Fibroblast of upper back skin (primary cell): ENCODE measurements around the gene FGF14.
"Not testable (repeated sequence)": the region's sequence is repeated elsewhere in the genome, so short reads cannot be mapped to it uniquely, and the experiment has no call there.

Experiments
- DNase-seq: peaks from one replicate; pipeline ENCODE4 v3.0.0-alpha.2; 2013

The FGF14 gene

DNA sequence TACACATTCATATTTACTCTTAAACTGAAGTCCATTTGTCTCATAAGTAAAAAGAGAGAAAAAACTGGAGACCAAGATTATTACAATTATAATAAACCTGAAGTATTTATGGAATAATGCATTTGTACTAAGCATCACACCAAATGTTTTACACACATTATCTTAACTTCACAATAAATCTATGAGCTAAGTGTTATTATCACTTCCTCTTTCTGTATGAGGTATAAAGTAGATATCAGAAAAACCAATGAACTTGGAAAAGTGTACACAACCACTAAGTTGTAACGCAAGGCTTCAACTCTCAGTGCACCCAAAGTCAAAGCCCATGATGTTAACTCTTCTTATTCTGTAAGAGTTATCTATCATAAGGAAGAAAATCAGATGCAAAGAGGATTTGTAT lies 274.7 kb downstream of the FGF14 start:
- no peak for DNase-seq

DNA sequence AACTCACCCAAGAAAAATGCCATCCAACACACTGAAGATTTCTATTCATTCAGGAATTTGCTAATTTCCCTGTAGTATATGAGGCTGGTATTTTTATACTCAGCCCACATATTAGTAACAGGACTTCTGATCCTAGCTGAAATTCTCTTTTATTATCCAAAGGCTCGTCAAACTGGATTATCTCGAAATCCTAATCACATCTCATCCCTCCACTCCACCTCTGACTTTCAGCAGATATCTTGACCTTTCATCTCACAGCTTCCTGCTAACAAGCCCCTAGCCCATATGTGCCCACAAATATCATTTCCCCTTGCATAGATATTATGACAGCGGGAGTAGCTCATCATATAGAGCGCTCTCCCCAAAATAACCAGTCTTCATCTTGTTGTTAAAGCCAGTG lies 279.7 kb downstream of the FGF14 start:
- no peak for DNase-seq

GRCh38 chr13:102117175-102117831 lies 284.5 kb downstream of the FGF14 start:
- DNase-seq: no peak

GRCh38 chr13:102103469-102103868 lies 298.4 kb downstream of the FGF14 start:
- DNase-seq: no peak

DNA sequence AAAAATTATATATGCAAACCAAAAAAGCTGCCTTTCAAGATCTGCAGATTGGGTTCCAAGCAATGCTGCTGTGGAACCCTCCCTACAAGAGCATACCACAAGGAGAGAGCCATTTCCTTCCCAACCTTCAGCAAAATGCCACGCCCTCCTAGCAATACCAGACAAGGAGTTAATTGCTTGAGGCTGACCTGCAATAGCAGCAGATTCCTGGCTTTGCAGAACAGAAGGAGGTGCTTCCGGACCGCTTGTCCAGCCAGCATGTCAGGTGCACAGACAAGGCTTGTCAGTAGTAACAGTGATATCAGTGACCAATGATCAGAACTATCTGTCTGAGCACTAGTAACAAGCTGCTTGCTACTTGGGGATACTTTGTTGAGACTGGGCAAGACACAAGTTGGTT lies 301.6 kb downstream of the FGF14 start:
- no peak for DNase-seq

DNA sequence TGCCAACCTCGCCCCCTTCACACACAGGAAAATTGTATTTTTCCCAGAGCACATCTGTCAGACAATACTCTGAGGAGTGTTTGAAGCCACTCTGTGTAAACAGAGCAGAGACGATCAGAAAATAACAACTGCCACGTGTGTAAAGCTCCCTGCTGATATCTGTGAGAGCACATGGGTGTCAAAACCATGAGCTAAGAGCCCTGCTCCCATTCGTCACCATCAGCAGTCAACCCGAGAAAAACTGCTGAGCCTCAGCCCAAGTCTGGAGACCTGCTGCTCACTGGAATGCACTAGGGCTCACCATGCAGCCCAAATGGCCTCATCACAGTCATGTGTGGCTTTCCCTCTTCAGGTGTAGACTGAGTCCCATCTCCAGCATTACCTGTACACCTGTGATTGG lies 304.1 kb downstream of the FGF14 start:
- DNase-seq: no peak

DNA sequence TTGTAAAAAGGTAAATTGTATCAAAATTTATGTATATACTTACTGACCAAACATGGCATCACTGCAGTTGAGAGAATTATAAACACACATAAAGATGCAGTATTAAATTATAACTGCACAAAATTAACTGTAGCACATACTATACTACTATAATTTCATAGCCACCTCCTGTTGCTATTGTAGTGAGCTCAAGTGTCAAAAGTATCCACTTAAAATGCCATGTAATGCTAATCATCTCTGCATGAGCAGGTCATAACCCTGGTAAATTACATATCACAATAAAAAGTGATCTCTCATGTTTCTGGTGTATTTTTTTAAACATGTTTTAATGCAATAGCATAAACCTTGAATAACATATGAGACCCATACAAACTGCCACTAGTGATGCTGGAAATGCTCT lies 308.6 kb downstream of the FGF14 start:
- not testable (repeated sequence) for DNase-seq

DNA sequence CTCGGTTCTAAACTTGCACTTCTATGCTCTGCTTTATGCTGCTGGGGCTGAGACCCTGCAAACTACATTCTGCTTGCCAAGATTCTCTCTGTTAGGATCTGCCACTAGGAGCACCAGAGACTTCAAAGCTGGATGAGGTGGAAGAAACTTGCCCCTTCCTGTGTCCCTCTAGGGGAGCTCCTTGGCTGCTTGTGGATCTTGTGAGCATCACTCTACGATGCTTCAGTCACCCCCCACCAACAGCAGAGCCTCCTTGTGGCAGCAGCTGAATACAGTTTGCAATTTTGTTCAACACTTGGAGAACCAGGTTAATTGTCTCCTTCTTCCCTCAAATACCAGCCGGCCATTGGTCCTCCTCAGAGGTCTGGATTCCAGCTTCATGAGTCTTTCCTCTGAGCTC lies 310.6 kb downstream of the FGF14 start:
- DNase-seq: no peak

- no peak for DNase-seq
These were observed 311.3 kb downstream of the FGF14 start for GRCh38 chr13:102090532-102090931.

GRCh38 chr13:102089722-102090121 lies 312.1 kb downstream of the FGF14 start:
- DNase-seq: no peak

DNA sequence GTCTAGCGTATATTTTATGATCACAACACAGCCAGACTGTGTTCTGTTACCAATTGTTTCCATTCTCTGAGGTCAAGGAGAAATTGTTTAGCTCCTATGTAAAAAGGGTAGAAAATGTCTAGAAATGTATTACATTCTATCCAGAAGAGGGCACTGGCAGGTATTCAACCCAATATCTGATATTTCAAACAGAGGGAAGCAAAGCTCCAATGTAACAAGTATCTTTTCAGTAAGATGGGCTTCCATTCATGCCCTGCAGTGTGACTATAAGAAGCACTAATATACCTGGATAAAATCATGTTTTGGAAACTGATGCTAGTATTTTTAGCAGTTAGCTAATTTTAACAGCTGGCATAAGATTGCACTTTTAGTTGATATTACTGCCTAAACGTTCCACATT lies 312.7 kb downstream of the FGF14 start:
- no peak for DNase-seq

GRCh38 chr13:102073251-102073650 lies 328.6 kb downstream of the FGF14 start:
- no peak for DNase-seq

- DNase-seq: no peak
These were observed 330.1 kb downstream of the FGF14 start for GRCh38 chr13:102071711-102072110.

- not testable (repeated sequence) for DNase-seq
These were observed 333.5 kb downstream of the FGF14 start for GRCh38 chr13:102068323-102068722.

- no peak for DNase-seq
These were observed 346.6 kb downstream of the FGF14 start for GRCh38 chr13:102055090-102055779.

DNA sequence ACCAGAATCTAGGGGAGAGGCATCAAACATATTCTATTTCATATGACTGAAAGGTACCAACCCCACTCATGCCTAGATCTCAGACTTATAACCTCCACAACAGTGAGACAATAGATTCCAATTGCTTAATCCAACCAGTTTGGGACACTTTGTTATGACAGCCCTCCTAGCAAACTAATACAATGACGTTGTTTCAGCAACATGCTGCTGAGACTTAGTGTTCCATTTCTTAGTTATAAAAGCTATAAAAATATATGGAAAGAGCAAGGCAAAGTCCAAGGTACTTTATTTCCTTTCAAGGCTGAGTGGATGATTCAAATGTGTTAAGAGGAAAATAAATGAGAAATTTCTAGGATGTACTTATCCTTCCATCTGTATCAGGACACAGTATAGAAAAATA lies 352.0 kb downstream of the FGF14 start:
- no peak for DNase-seq

DNA sequence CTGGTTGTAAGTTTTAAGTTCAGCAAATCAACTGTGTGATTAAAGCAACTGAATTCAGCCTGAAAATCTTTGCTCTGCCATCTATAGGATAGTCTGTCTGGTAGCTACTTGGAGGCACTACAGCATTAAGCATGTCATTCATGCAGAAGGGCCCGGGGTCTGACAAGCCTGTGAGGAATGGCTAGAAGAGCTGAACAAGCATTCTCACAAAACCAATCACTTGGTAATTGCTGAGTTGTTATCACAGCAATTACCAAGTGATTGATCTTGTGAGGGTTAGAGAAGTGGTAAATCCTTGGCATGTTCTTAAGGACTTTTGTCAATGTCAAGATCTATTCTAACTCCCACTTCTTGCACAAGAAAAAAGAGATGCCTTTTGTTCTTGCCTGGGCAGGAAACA lies 356.1 kb downstream of the FGF14 start:
- no peak for DNase-seq

GRCh38 chr13:102042746-102043145 lies 359.1 kb downstream of the FGF14 start:
- no peak for DNase-seq

- DNase-seq: no peak
These were observed 360.3 kb downstream of the FGF14 start for GRCh38 chr13:102041544-102041943.

GRCh38 chr13:102040812-102041211 lies 361.0 kb downstream of the FGF14 start:
- no peak for DNase-seq

GRCh38 chr13:102039264-102039663 lies 362.6 kb downstream of the FGF14 start:
- no peak for DNase-seq

GRCh38 chr13:102038787-102039186 lies 363.1 kb downstream of the FGF14 start:
- no peak for DNase-seq

DNA sequence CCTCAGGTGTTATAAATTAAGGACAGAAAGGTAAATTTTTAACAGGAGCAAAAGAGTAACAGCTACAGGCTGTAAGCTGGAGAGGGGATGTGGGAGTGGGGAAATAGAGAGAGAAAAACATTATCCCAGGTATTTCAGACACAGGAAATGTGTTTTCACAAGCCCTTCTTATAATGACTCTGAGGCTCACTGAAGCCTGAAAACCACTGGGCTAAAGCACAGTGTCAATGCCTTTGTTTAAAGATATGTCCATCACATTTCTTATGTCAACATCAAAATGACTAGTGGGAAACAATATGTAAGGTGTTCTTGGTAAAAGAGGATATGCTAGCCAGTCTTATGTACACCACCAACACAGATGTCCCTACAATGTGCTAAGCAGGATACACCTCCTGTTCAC lies 365.9 kb downstream of the FGF14 start:
- no peak for DNase-seq

GRCh38 chr13:102033857-102034331 lies 368.0 kb downstream of the FGF14 start:
- no peak for DNase-seq

GRCh38 chr13:102033386-102033785 lies 368.5 kb downstream of the FGF14 start:
- no peak for DNase-seq
